ENCODE data around the gene PLA2G4F. TPM values are rescaled to one million over a fixed set of nuclear protein-coding genes. Genes with fewer than 3 reads are reported as not detected.

Gene PLA2G4F
- total RNA-seq, 1 experiment from 2014 or later: not detected

GRCh38 chr15:42104095-42104891 lies 52.1 kb downstream of the PLA2G4F start:
- no CpG with 5 or more reads among the region's 11 CpGs for WGBS (ENCODE audit: extremely low coverage, insufficient read length, low lambda C conversion rate)
- H3K18ac ChIP-seq (ENCODE audit: insufficient read length, low read depth, low read length): no peak overlapping the region
- no peak for TF ChIP-seq CTCF (conservative IDR thresholded peaks at IDR 0.05)
- Mint-ChIP-seq H3K27me3 (ENCODE audit: low read depth) (peaks cover 4% of the 10 kb centered on the region; the same call in 1 of the 2 replicates), H3K27ac (no peak overlapping the region), H3K36me3 (ENCODE audit: insufficient read depth in 1 of 3, low read depth in 3 of 3) (no peaks in the 10 kb centered on the region), H3K9me3 (no peaks in the 10 kb centered on the region), H3K4me1 (no peaks in the 10 kb centered on the region), H3K4me3 (no peak overlapping the region)
- H4K8ac ChIP-seq (replicated peaks; ENCODE audit: insufficient read length, low read depth, low read length): no peak overlapping the region
- no peak overlapping the region for H2BK20ac ChIP-seq (ENCODE audit: low read depth, low read length, poor library complexity, severe bottlenecking)
- no peak overlapping the region for H4K91ac ChIP-seq (ENCODE audit: insufficient read length, low read depth, low read length)
- no peaks in the 10 kb centered on the region for H3K4me1 ChIP-seq (ENCODE audit: insufficient read depth, low read length)
- no peaks in the 10 kb centered on the region for H3K79me2 ChIP-seq (ENCODE audit: insufficient read depth, low read length)
- no peak overlapping the region for H2AK5ac ChIP-seq (ENCODE audit: insufficient read length, low read length)
- no peak overlapping the region for H3K4me2 ChIP-seq (ENCODE audit: insufficient read depth, insufficient read length, low read length)
- no peak overlapping the region for H2BK5ac ChIP-seq (ENCODE audit: insufficient read length, low read length)
- no peak overlapping the region for H3T11ph ChIP-seq (ENCODE audit: low read length)
- no peak overlapping the region for H3K4ac ChIP-seq (ENCODE audit: low read depth, low read length)
- H3K23ac ChIP-seq (ENCODE audit: insufficient read length, low read depth, low read length): no peak overlapping the region
- H4K5ac ChIP-seq (ENCODE audit: insufficient read length, low read depth, low read length): no peak overlapping the region
- H3K56ac ChIP-seq (ENCODE audit: insufficient read length, low read depth, low read length): no peak overlapping the region
- no peak overlapping the region for H2BK120ac ChIP-seq (ENCODE audit: low read depth, low read length, poor library complexity, severe bottlenecking)
- H3K27me3 ChIP-seq (ENCODE audit: insufficient read depth, low read length): no peaks in the 10 kb centered on the region; the same call in 1 of the 2 replicates
- H4K20me1 ChIP-seq (ENCODE audit: control insufficient read depth, insufficient read depth, insufficient read length): no peaks in the 10 kb centered on the region
- DNase-seq: no peak
- no peak overlapping the region for H2AFZ ChIP-seq (ENCODE audit: low read length)
- H3K9ac ChIP-seq (ENCODE audit: extremely low read depth, insufficient read length, low read length): no peak overlapping the region
- H3K14ac ChIP-seq (ENCODE audit: insufficient read depth, low read length): no peak overlapping the region
- no peak overlapping the region for H2BK12ac ChIP-seq (ENCODE audit: insufficient read length, low read depth, low read length)
- no peaks in the 10 kb centered on the region for H3K79me1 ChIP-seq (ENCODE audit: insufficient read depth, low read depth, low read length, poor library complexity, severe bottlenecking)
- no peak overlapping the region for H3K27ac ChIP-seq (ENCODE audit: insufficient read length, low read depth, low read length)
- H2BK15ac ChIP-seq (ENCODE audit: low read depth, low read length): no peak overlapping the region
- H3K23me2 ChIP-seq (ENCODE audit: insufficient read length, low read depth, low read length, poor library complexity, severe bottlenecking): no peaks in the 10 kb centered on the region
- no peaks in the 10 kb centered on the region for H3K9me3 ChIP-seq (ENCODE audit: control insufficient read depth, low read depth, low read length)
